Muscle layer of duodenum (tissue), 2 donors: ENCODE data around the gene OPN1SW.

ENCODE experiments used
- H3K27ac ChIP-seq: one replicate; pipeline ENCODE4 v1.7.0; 2013; ENCODE audit warnings: mild to moderate bottlenecking, low read length
- H3K27me3 ChIP-seq: one replicate; pipeline ENCODE4 v1.7.0; 2013; ENCODE audit warnings: low read depth, mild to moderate bottlenecking, control low read depth, low read length
- H3K36me3 ChIP-seq, 2 donors: one replicate each; pipeline ENCODE4 v1.7.0; 2013; ENCODE audit warnings: low read length in 2 of 2, control low read depth in 1 of 2, mild to moderate bottlenecking in 1 of 2; ENCODE audit not compliant: insufficient read depth in 2 of 2, control insufficient read depth in 1 of 2
- H3K4me1 ChIP-seq, 2 donors: one replicate each; pipeline ENCODE4 v1.7.0; 2013; ENCODE audit warnings: low read length in 2 of 2, mild to moderate bottlenecking in 2 of 2, control low read depth in 1 of 2, moderate library complexity in 1 of 2; ENCODE audit not compliant: insufficient read depth in 2 of 2, control insufficient read depth in 1 of 2
- H3K4me3 ChIP-seq, 2 donors: one replicate each; pipeline ENCODE4 v1.7.0; 2013; ENCODE audit warnings: low read length in 2 of 2, low read depth in 1 of 2, mild to moderate bottlenecking in 1 of 2
- H3K9me3 ChIP-seq, 2 donors: one replicate each; pipeline ENCODE4 v1.7.0; 2013; ENCODE audit warnings: low read length in 2 of 2, control low read depth in 1 of 2, mild to moderate bottlenecking in 1 of 2; ENCODE audit not compliant: control insufficient read depth in 1 of 2
- donor health status: healthy.

The OPN1SW gene

GRCh38 chr7:128755075-128755818 lies 20.3 kb downstream of the OPN1SW start:
- peaks cover 25 to 45% of the 10 kb centered on the region in 2 donors for H3K36me3 ChIP-seq
- no peaks in the 10 kb centered on the region for H3K27me3 ChIP-seq
- H3K4me3 ChIP-seq = no peak overlapping the region
- peak overlapping the region; percentile 47 for H3K27ac ChIP-seq
- no peaks in the 10 kb centered on the region for H3K4me1 ChIP-seq
- no peaks in the 10 kb centered on the region for H3K9me3 ChIP-seq

DNA sequence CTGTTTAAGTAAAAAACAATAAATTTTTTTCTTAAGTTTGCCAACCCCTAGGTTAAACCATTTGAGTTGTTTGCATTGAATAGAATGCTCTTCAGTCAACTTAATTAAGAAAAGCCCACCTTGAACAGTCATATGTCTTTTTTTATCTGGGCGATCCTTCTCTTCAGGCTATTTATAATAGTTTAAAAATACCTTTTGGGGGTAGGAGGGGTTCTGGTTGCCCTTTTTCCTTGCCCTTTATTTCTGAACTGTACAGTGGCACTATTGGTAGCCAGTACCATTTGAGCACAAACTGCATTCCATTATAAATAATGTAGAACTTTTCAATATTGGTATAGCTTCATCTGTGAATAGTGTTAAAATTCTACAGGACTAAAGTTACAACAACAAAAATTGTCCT lies 23.3 kb downstream of the OPN1SW start:
- H3K4me3 ChIP-seq = no peak overlapping the region
- H3K27me3 ChIP-seq = no peaks in the 10 kb centered on the region
- H3K36me3 ChIP-seq = peaks cover 34 to 47% of the 10 kb centered on the region in 2 donors
- no peak overlapping the region for H3K27ac ChIP-seq
- no peaks in the 10 kb centered on the region for H3K9me3 ChIP-seq
- no peaks in the 10 kb centered on the region for H3K4me1 ChIP-seq

DNA sequence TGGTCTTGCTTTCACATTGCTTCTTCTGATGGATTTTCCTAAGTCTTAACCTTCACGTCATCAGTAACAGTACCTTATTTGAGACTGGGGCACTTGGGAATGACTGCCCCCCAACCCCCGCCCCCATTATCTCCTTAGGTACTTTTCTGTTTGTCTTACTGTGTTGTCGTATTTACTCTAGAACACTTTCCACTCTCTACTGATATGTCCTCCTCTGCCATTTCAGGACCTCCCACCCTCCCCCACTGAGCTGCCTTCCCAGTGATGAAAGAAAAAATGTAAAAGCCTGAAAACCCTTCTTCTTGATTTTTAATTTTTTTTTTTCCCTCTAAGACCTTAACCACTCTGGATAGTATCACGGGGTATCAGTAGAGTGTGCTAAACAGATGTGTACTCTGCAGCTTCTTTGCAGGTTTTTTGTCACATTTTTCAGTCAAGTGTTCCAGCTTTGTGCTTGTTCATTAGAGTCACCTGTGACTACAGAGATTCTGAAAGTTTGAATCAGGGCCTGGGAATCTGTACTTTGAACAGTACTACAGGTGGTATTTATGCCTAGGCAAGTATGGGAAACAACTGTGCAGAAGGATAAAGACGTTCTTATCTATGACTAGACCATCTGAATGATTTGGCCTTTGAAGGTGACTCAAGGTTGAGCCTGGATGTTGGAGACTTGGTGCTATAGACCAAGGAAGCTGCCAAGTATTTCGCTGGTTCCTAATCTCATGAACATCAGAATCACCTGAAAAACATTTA lies 28.1 kb downstream of the OPN1SW start:
- H3K4me3 ChIP-seq = no peak overlapping the region
- H3K27ac ChIP-seq = no peak overlapping the region
- H3K27me3 ChIP-seq = no peaks in the 10 kb centered on the region
- H3K4me1 ChIP-seq = peaks cover 0 to 8% of the 10 kb centered on the region in 2 donors
- H3K9me3 ChIP-seq = no peaks in the 10 kb centered on the region
- peaks cover 25 to 29% of the 10 kb centered on the region in 2 donors for H3K36me3 ChIP-seq

GRCh38 chr7:128745706-128746105 lies 29.9 kb downstream of the OPN1SW start:
- peaks cover 7 to 21% of the 10 kb centered on the region in 2 donors for H3K4me1 ChIP-seq
- peaks cover 20 to 29% of the 10 kb centered on the region in 2 donors for H3K36me3 ChIP-seq
- no peak overlapping the region for H3K4me3 ChIP-seq
- no peak overlapping the region for H3K27ac ChIP-seq
- no peaks in the 10 kb centered on the region for H3K9me3 ChIP-seq
- no peaks in the 10 kb centered on the region for H3K27me3 ChIP-seq

GRCh38 chr7:128744366-128744905 lies 31.2 kb downstream of the OPN1SW start:
- H3K27ac ChIP-seq = no peak overlapping the region

DNA sequence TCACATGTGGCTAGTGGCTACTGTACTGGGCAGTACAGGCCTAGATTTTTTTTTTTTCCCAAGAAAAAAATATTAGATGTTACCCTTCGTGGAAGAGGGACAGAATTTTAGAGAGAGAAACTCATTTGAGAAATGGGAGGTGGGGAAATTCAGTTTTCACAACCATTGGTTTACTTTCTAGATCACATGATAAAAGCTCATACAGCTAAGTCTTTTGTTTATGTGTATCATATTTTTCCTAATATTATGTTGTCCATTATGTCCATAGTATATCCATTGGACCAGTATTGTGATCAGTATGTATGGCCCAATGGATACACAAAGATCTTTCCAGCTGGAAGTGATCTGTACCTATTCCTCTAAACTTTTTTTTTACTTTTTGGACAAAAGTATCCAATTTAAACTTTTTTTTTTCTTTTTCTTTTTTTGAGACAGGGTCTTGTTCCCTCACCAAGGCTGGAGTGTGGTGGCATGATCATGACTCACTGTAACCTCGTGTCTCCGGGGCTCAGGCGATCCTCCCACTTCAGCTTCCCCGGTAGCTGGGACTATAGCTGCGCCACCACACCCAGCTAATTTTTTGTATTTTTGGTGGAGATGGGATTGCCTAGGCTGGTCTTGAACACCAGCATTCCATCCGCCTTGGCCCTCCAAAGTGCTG lies 32.4 kb downstream of the OPN1SW start:
- Histone ChIP-seq H3K9me3 (no peaks in the 10 kb centered on the region), H3K27me3 (no peaks in the 10 kb centered on the region), H3K36me3 (peaks cover 5 to 22% of the 10 kb centered on the region in 2 donors), H3K27ac (no peak overlapping the region), H3K4me3 (no peak overlapping the region), H3K4me1 (peaks cover 11 to 26% of the 10 kb centered on the region in 2 donors)

More at GRCh38 chr7:128744366-128744905, 31.2 kb downstream of the OPN1SW start:
- H3K36me3 ChIP-seq = peaks cover 17 to 25% of the 10 kb centered on the region in 2 donors
- no peaks in the 10 kb centered on the region for H3K9me3 ChIP-seq
- no peak overlapping the region for H3K4me3 ChIP-seq
- peaks cover 7 to 26% of the 10 kb centered on the region in 2 donors for H3K4me1 ChIP-seq
- H3K27me3 ChIP-seq = no peaks in the 10 kb centered on the region

- no peaks in the 10 kb centered on the region for H3K27me3 ChIP-seq
- peak overlapping the region; percentile 93 for H3K27ac ChIP-seq
- no peaks in the 10 kb centered on the region for H3K9me3 ChIP-seq
- peaks cover 11 to 26% of the 10 kb centered on the region in 2 donors for H3K4me1 ChIP-seq
- H3K4me3 ChIP-seq = no peak overlapping the region
- peaks cover 0 to 22% of the 10 kb centered on the region in 2 donors for H3K36me3 ChIP-seq
Observed at GRCh38 chr7:128742206-128742605, 33.4 kb downstream of the OPN1SW start.

DNA sequence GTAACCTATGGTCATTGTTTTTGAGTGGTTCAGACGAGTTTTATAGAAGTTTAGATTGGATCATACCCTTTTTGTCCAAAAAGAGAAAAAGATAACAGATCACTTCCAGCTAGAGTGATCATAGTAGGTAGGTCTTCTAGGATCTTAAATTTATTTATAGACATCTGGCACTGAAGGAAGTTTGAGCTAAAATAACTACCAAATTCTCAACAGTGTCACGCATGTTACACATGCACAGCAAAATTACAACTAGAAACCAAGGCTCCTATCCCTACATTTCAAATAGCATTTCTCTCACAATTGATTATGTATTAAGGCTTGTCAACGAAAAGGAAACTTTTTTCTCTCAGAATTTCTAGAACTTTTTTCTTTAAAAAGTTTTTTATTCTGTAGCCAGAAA lies 34.1 kb downstream of the OPN1SW start:
- Histone ChIP-seq H3K4me3 (peak overlapping the region; percentile 69 to 97), H3K4me1 (peaks cover 11 to 26% of the 10 kb centered on the region in 2 donors), H3K36me3 (peaks cover 0 to 22% of the 10 kb centered on the region in 2 donors), H3K27ac (peak overlapping the region; percentile 93), H3K9me3 (no peaks in the 10 kb centered on the region), H3K27me3 (no peaks in the 10 kb centered on the region)

DNA sequence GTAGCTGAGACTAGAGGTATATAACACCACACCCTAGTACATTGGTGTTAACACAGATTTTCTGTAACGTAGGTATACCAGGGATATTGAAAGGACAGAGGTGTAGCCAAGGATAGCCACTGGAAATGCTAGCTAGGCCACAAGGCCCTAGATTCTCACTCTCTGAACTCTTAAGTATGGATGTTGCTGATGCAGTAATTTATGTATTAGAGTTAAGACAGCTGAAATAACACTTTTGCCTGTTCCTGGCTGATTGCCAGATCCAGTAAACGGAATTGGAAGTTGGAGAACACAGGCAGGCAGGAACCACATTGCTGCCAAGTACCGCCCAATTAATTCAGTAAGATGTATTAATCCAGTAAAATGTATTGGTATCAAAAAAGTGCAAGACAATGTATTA lies 34.6 kb downstream of the OPN1SW start:
- H3K9me3 ChIP-seq = no peaks in the 10 kb centered on the region
- no peaks in the 10 kb centered on the region for H3K27me3 ChIP-seq
- H3K4me3 ChIP-seq = peak overlapping the region; percentile 69 to 97
- H3K36me3 ChIP-seq = peaks cover 0 to 22% of the 10 kb centered on the region in 2 donors
- peaks cover 11 to 26% of the 10 kb centered on the region in 2 donors for H3K4me1 ChIP-seq
- H3K27ac ChIP-seq = peak overlapping the region; percentile 93

- peaks cover 0 to 22% of the 10 kb centered on the region in 2 donors for H3K36me3 ChIP-seq
- no peaks in the 10 kb centered on the region for H3K27me3 ChIP-seq
- H3K9me3 ChIP-seq = no peaks in the 10 kb centered on the region
- peak overlapping the region; percentile 69 to 97 for H3K4me3 ChIP-seq
- peaks cover 11 to 26% of the 10 kb centered on the region in 2 donors for H3K4me1 ChIP-seq
- peak overlapping the region; percentile 93 for H3K27ac ChIP-seq
Observed at GRCh38 chr7:128739990-128740682, 35.5 kb downstream of the OPN1SW start.
